Effector CD8-positive, alpha-beta T cell (primary cell): Measurements from ENCODE around the gene TNS3.
"Not testable (repeated sequence)": the region's sequence is repeated elsewhere in the genome, so short reads cannot be mapped to it uniquely, and the experiment has no call there.

Source experiments
- DNase-seq: peaks from one replicate; lab custom pipeline; 2025; lab: John Stamatoyannopoulos, UW

The TNS3 gene

DNA sequence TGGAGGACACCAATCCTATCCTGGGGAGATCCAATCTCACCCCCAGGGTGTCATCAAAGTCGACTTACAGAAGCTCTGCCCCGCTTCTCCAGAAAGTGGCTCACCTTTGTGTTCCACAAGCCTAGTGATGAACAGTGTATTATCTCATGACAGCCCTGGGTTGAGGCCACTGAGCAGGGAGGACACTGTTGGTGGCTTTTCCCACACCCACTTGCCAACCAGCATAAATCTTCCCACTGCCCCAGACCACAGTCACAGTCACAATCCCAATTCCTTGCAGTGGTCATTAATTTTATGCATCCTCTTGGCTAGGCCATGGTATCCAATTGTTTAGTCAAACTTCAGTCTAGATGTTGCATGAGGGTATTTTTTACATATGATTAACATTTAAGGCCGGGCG is 18.4 kb downstream of the TNS3 start:
- DNase-seq, result no peak

DNA sequence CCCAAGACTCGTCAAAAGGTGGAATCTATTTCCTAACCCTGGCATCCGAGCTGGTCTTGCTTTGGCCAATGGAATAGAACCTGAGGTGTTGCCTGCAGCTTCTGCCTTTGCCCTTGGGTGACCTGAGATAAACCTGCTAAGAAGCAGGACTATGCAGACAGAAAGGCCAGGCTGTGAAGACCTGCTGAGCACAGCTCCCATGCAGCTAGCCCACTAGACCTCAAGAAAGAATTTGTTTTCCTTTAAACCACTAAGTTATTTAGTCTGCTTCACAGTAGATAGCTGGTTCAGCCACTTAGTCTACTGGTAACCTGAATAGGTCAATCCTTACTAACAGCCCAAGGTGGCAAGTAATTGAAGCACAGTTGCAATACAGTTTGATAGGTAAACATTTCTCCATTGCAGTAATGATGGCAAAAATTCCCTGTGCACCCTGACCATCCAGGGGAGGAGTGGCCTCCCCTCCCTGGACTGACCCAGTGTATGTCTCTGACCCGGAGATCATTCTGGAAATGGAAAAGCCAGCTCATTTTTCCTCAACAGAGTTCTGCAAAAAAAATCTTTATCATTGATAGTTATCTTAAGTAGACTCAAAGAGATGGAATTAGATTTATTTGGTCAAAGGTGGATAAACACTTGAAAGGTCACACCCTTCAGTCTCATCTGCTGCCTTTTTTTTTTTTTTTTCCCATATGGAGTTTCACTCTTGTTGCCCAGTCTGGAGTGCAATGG is 20.0 kb downstream of the TNS3 start:
- DNase-seq, result no peak

DNA sequence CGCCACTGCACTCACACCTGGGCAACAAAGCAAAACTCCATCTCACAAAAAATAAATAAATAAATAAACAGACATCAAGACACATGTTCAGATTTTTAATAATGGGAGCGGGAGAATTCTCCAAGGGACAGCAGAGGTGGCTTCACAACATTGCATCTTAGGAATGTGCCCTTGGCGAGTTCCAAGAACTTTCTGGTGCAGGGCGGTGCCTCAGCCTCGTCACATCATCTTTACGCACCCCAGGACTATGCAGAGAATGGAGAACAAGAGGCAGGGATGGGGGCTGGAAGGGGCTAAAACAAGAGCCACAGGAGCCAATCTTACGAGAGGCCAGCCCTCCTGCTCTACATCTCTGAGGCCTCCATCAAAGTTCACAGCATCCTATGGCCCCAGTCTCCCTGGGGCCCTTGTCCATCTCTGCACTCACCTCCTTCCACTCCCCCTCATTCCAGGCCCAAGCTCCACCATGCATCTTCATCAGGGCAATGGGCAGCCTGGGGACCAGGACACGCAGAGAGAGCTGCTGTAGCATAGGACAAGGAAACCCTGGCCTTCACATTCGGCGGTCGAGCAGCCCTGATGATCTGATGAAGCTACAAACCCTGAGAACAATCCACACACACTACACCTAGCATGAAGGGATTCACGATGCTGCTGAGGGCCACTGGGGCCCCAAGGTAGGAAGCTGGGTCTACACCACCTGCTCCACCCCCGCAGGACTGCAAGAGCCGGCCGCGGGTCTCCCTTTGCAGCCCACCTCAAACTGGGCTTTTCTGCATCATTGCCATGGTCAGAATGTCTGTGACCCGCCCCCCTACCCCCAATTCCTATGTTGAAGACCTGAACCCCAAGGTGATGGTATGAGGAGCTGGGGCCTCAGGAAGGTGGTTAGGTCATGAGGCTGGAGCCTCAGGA is 22.3 kb downstream of the TNS3 start:
- no peak for DNase-seq

DNA sequence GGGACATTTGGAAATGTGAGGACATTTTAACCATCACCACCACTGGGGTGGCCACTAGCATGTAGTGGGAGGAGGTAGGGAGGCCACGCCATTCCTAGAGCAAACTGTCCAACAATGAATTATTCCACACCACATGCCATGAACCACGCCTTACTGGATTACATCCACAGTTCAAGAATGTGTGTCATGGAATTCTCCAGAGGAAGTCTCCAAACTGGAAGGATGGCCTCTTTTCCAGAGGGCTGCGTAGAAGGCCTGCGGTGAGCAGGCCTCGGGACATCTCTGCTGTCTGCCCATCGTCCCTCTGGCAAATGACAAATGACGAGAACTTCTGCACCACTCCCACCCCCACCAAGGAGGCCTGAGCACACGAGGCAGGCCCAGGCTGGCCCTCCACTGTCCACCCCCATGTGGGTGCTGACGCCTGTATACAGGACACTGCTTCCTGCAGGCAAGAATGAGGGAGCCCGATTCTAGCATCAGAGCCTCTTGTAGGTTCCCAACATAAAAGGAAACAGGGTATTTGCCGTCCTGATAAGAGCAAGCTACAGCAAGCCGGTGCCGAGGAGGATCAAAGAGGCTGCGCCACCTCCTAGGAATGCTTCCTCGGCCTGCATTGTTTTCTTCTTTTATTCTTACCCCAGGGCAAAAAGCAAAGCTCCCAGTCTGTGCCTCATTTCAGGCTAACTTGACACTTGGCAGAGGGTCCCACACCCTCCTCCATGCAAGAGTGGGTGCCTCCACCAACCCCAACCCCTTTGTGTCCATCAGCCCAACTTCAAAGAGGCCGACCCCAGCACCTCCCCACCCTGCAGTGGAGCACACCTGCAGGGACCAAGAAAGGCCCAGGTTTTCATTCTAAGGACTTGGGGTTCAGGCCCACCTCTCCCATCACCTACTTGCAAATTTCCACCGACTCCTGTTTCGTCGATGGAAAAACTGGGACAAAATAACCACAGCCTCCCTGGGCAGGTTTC is 23.9 kb downstream of the TNS3 start:
- no peak for DNase-seq

DNA sequence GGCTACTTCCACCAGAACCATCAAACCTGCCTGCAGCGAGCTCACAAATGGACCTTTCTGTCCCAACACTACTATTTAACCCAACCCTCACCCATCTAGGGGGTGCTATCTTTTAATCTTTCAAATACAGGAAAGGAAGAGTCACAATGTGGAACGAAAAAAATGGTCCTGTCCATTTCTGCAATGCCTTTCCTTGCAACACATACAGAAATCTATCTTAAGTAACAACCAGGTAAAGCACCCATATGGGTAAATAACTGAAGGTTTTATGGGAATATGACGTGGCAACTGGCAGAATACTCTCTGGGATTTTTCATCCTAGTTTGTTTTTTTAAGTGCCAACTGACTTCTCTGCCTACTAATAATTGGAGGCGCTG is 24.6 kb downstream of the TNS3 start:
- DNase-seq, result no peak

DNA sequence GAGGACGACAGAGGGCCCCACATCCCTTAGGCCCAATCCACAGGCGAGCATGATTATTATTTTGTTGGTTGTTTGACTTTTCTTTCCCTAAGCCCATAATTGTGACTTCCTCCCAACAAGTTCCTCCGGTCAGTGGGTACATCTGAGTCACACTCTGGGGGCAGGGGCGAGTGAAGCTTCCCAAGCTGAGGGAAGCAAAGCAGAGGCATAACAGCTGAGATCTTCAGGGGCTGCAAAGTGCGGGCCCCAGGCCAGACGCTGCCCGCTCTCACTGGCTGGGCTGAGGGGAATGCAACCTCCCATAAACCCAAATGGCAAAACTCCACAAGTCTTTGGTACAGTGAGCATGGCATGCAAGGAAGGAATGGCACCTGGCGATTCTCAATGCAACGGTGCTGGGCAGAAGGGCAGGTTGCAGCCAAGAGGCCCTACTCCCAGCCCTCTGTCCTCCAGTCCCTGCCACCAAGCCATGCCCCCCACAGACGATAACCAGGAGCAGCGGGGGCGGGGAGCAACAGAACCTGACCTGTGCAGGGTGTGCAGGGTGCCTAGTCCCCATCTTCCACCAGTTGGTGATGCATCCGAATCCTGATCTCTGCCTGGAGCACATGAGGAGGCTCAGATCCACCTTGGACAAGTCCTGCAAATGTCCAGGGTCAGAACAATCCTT is 25.3 kb downstream of the TNS3 start:
- DNase-seq, result no peak

DNA sequence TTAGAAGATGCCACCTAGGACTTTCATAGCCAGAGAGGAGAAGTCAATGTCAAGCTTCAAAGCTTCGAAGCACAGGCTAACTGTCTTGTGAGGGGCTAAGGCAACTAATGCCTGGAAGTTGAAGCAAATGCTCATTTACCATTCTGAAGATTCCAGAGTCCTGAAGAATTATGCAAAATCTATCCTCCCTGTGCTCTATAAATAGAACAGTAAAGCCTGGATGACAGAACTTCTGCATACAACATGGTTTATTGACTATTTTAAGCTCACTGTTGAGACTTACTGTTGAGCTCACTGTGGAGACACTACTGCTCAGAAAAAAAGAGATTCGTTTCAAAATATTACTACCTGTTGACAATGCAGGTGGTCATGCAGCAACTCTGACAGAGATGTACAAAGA is 28.6 kb downstream of the TNS3 start:
- no peak for DNase-seq

DNA sequence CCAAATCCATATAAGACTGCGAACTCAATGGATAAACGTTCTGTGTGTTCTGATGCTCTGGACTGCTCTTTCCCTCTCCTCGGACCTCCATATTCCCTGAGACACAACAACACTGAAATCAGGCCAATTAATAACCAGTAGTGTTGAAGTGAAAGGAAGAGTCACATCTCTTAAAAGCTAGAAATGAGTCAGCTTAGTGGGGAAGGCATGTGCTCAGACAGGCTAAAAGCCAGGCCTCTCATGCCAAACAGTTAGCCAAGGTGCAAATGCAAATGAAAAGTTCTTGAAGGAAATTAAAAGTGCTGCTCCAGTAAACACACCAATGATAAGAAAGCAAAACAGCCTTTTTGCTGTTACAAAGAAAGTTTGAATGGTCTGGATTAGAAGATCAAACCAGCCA is 29.3 kb downstream of the TNS3 start:
- DNase-seq, result no peak

DNA sequence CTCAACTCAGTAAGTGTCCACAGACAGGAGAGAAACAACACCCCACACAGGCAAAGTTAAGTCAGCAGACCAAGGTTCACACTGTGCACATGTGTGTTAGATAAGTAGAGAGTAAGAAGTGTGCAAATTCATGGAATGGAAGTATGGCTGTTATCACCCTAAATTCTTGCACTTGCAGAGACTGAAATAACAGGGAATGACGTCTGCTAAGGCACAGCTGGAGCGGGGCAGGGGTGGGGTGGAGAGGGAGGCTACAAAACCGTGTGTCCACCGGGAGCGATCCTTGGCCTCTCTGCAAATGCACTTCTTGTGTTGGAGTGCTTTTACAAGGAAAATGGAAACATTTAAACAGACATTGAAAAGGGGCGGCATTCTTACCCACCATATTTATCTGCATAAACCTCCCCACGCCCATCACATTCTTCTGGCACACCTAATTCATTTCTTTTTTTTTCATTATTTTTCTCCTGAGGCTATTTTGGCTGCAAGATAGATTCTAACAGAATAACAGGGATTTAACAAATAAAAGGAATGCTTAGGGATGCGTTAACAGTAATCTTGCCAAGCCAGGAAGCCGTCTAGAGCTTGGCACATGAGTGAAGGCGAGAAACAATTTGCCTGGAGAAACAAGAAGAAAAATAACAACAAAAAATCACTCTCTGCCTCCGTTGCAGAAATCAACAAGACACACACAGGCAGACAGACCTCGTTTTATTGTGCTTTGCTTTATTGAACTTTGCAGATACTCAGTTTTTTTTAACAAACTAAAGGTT is 30.1 kb downstream of the TNS3 start:
- DNase-seq, result no peak

DNA sequence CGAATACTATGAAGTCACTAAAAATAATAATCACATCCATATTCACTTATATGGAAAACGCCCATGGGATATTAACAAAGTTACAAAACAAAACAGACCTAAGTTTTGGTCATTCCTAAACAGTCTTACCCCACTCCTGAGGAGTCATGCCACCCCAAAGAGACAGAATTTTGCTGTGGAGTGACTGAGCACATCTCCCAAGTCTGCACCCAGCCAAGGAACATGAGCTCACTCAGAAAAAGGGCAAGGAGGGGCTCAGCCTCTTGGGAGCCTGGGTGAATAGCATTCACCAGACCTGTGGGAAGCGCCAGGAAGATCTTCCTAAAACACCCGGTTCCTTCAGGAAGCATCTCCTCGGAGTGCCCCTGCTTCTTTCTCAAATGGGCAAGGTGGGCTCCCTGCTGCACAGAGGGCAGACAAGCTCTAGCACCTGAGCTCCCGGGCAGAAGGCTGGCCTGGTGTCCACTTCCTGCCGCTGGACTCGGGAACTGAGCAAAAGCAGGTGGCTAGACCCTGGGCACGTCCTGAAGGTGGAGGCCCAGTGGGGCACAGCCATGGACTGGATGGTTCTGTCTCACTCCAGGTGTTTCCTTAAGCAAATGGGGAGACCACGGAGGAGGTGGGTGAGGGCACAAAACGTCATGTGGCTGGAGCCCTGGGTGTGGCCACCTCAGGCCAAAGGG is 31.0 kb downstream of the TNS3 start:
- DNase-seq, result no peak

DNA sequence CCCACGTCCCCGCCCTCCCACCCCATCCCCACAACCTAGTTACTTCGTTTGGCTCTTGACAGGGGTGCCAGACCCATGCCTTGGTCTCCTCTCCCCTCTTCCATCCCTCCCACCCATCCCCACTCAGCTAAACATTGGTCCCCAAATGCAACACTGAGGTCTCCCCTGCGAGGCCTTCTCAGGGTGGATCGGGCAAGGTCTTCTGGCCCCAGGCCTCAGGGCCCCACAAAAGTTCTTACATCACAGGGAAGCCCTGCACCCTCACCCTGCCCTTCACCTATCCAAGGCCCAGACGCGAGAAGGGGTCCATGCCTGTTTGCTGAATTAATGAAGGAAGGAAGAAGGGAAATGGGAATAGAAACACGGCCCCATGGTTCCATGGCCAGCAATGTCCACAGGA is 32.0 kb downstream of the TNS3 start:
- DNase-seq, result no peak

DNA sequence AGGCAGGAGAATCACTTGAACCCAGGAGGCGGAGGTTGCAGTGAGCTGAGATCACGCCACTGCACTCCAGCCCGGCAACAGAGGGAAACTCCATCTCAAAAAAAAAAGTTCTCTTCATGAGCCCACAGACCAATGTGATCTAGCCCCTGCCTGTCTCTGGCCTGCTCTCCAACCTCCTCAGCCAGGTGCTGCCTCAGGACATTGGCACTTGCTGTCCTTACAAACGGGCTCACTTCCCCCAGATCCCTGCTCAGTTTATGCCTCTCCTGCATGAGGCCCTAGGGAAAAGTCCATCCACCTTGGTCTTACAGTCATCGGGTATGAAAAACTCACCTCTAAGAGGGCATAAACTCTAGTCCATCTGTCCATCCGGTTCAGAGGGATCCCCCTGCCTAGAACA is 32.5 kb downstream of the TNS3 start:
- DNase-seq, result no peak

DNA sequence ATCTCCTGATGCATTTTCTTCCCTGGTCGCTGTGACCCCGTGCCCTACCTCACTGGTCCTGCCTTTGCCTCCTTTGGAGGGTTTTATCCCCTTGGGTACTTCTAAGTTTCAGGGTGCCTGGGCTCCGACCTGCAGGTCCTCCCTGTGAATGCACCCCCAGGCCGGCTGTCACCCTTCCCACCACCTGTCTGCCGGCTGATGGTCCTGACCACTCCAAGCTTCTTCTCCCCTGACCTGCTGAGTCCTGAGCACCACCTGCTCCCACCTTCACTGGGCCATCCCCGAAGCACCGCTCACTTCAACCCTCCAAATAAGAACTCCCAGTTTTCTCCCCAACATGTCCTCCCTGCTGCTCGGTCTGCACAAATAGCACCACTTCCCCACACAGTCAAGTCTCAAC is 33.4 kb downstream of the TNS3 start:
- DNase-seq, result no peak

DNA sequence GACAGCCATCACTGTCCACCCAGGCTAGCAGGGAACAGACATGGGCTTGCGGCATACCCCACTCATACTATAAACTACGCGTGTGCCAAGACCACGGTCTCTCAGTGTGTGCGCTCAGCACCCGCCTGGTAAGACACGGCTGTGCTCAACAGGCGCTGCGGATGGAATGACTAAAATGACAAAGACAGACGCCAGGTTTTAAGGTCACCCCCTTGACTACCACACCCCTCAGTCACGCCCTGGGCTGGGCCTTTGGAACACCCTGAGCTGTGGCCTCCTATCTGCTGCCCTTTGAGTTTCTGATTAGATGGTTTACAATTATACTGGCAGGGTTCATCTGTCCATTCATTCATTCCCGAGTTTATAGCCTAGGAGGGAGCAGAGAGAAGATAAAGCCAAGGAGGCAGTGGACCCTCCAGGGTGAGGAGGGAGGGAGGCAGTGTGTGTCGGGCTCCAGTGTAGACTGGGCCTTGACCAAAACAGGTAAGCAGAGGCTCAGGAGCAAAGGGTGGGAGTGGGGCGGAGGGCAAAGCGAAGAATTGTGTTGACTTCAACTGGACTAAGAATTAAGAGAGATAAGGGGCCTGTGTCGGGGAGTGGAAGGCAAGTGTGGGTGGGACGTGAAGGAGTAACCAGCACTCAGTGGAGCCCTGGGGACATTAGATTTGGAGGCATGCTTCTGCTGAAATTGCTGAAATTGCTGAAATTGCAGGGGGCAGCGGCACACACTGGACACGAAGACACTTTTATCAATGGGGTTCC is 35.0 kb downstream of the TNS3 start:
- no peak for DNase-seq

DNA sequence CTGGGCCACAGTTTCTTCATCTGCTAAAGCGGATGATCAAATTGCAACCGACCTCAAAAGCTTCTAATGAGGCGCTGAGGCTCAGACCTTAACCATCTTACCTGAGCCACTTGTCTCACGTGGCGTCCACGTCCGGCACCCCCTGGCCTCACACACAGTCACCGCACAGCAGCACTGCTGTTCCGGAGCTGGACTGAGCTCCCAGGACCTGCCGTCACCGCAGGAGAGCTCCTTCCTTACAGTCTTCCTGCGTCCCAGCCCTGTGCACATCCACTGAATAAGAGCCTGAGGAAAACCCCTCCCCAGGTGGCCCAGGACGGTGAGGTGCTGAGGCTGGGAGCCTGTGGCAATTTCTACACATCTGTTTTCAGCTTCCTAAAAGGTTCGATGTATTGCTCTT is 35.7 kb downstream of the TNS3 start:
- DNase-seq, result no peak

DNA sequence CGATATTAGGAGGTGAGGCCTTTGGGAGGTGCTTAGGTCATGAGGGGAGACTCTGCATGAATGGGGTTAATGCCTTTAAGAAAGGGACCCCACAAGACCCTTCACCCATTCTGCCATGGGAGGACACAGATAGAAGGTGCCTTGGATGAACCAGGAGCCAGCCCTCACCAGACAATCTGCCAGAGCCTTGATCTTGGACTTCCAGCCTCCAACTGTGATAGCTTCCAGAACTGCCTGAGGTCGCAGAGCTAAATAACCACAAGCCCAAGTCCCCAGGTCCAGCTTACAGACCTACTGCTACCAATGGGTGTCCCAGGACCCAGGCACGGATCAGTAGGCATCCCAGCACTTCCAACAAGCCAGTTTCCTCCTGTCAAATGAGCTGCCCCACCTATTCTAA is 37.5 kb downstream of the TNS3 start:
- no peak for DNase-seq

DNA sequence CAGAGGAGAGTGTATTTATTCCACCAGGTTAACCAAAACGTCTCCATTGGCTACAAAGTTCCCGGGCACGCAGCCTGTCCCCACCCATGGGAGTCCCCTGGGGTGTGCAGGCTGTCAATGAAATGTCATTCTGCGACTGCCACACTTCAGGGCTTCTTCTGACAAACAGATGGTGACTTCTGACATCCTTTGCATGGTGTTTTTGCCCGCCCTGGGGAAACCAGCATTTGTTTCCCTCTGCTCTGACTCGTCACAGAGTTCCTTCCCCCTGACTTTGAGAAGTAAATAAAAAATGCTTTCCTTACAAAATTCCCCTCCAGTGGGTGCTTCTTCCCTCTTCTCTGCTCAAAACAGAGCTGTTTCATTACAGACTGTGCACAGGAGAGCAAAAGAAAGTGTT is 38.2 kb downstream of the TNS3 start:
- DNase-seq, result no peak

DNA sequence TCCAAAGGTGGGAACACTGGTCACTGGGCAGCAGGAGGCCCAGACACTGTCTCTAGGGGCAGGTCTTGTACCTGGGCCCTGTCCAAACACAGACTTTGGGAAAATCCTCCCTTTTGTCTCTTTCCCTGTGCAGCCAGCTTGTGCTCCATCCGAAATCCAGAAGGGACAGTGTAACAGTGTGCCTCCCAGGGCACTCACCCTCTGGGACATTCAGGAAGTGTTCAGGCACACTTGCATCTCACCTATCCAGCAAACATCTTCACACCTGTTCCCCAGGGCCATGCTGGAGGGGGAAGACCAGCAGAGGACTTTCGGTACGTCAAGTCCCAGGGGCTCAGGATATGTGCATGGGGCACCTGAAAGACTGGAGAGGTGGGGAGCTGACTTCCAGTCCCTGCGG is 38.9 kb downstream of the TNS3 start:
- no peak for DNase-seq

DNA sequence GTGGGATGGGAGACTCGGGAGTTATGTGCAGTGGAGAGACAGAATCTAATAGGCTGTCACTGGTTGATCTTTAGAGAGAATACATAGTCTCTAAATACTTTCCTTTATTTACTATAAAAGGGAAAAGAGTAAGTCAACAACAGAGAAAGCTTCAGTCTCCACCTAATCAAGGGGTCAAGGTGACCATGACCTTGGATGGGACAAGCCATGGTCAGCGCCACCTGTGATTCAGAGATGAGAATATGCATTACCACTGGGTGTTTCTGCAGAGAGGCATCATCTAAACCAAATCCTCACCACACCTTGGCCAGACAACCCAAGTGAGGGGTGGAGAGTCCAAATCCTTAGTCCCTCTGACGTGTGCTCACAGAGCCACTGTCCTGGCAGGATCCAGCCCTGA is 39.9 kb downstream of the TNS3 start:
- DNase-seq, result no peak

DNA sequence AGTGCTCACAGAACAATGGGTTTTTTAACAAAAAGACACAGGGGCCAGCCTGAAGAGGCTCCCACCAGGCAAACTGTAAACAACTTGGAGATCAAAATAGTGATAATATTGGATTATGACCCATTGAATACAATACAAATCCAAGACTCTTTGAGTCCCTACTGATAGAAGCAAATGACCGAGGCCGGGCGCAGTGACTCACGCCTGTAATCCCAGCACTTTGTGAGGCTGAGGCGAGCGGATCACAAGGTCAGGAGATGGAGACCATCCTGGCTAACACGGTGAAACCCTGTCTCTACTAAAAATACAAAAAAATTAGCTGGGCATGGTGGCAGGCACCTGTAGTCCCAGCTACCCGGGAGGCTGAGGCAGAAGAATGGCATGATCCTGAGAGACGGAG is 40.4 kb downstream of the TNS3 start:
- DNase-seq, result not testable (repeated sequence)
